GM23248 (cell line): Measurements from ENCODE around the gene KLHL24.
"Not testable (repeated sequence)": the region's sequence is repeated elsewhere in the genome, so short reads cannot be mapped to it uniquely, and the experiment has no call there.

Source experiments
- EZH2 ChIP-seq: fragments of 200-600 bp; sonication (generic); IDR thresholded peaks from 2 replicates; pipeline ENCODE4 v1.6.1; 2018; ENCODE audit warnings: antibody characterized with exemption, mild to moderate bottlenecking; ENCODE audit not compliant: insufficient read depth, poor library complexity, severe bottlenecking
- EZH2phosphoT487 ChIP-seq: fragments of 200-600 bp; sonication (generic); IDR thresholded peaks from 2 replicates; pipeline ENCODE4 v1.6.1; 2018; ENCODE audit warnings: antibody characterized with exemption, moderate library complexity, mild to moderate bottlenecking, low read depth; ENCODE audit not compliant: insufficient read depth

DNA sequence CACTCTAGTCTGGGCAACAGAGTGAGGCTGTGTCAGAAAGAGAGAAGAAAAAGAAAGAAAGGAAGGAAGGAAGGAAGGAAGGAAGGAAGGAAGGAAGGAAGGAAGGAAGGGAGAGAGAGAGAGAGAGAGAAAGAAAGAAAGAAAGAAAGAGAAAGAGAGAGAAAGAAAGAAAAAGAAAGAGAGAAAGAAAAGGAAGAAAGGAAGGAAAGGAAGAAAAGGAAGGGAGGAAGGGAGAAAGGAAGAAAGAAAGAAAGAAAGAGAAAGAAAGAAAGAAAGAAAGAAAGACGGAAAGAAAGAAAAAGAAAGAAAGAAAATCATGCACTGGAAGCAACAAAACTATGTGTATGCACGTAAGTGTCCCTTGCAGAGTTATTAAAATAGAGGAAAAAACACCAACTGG, 12.9 kb upstream of the KLHL24 start:
- not testable (repeated sequence) for TF ChIP-seq EZH2phosphoT487, EZH2
